HS-5 (cell line): ENCODE measurements around the gene LCMT1.
"Not testable (repeated sequence)": the region's sequence is repeated elsewhere in the genome, so short reads cannot be mapped to it uniquely, and the experiment has no call there.

Experiments used
- DNase-seq: peaks from one replicate; pipeline ENCODE4 v3.0.0-alpha.2; 2012; ENCODE audit warnings: low read depth

The LCMT1 gene

GRCh38 chr16:25095636-25096035 is 15.9 kb upstream of the LCMT1 start:
- DNase-seq: no peak

- DNase-seq: peak; percentile 55
Observed at GRCh38 chr16:25097276-25097975, 14.1 kb upstream of the LCMT1 start.

GRCh38 chr16:25100511-25100910 is 11.0 kb upstream of the LCMT1 start:
- DNase-seq: no peak

GRCh38 chr16:25106567-25107465 is 4.7 kb upstream of the LCMT1 start:
- no peak for DNase-seq

- no peak for DNase-seq
Observed at GRCh38 chr16:25107466-25107792, 4.1 kb upstream of the LCMT1 start.

GRCh38 chr16:25108054-25108453 is 3.5 kb upstream of the LCMT1 start:
- no peak for DNase-seq

- peak; percentile 97 for DNase-seq
Observed at GRCh38 chr16:25109643-25110042, 1.9 kb upstream of the LCMT1 start.

GRCh38 chr16:25110387-25110947 is 1.1 kb upstream of the LCMT1 start:
- no peak for DNase-seq

GRCh38 chr16:25114121-25114520 is 2.6 kb downstream of the LCMT1 start:
- DNase-seq: no peak

GRCh38 chr16:25118851-25119578 is 7.5 kb downstream of the LCMT1 start:
- DNase-seq: no peak

- DNase-seq: no peak
Observed at GRCh38 chr16:25121824-25122600, 10.5 kb downstream of the LCMT1 start.

- DNase-seq: no peak
Observed at GRCh38 chr16:25124503-25124902, 13.0 kb downstream of the LCMT1 start.

- not testable (repeated sequence) for DNase-seq
Observed at GRCh38 chr16:25126086-25126666, 14.6 kb downstream of the LCMT1 start.

- DNase-seq: peak; percentile 77
Observed at GRCh38 chr16:25126820-25127232, 15.3 kb downstream of the LCMT1 start.

GRCh38 chr16:25132751-25133150 is 21.2 kb downstream of the LCMT1 start:
- not testable (repeated sequence) for DNase-seq

- no peak for DNase-seq
Observed at GRCh38 chr16:25134166-25134700, 22.7 kb downstream of the LCMT1 start.

GRCh38 chr16:25135254-25135878 is 23.8 kb downstream of the LCMT1 start:
- peak; percentile 49 for DNase-seq

GRCh38 chr16:25138130-25138529 is 26.6 kb downstream of the LCMT1 start:
- DNase-seq: no peak

GRCh38 chr16:25140459-25140858 is 28.9 kb downstream of the LCMT1 start:
- no peak for DNase-seq

- DNase-seq: no peak
Observed at GRCh38 chr16:25141648-25142047, 30.1 kb downstream of the LCMT1 start.
